ENCODE results near the gene PI4K2A.

DNA sequence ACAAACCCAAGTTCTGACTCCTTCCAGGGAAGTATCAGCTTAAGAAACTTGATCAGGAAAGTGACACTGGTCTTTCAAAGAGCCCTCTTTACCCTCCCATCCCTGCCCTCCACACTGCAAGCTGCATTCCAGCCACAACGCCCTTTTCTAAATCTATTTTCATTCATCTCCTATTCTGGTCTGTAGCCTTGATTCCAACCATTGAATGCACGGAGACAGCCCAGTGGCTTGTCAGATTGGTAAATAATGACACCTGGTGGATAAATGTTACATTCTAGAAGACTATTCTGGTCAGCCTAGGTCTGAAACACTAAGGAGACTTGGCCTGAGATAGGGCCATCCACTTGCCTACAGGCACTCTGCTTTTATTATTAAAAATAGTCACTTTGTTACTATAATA, 28.1 kb upstream of the PI4K2A start:
- peak; percentile 70; the same call in 1 of the 2 replicates for TF ChIP-seq CTCF (tag by site-specific recombination; IDR thresholded peaks at IDR 0.05)
- no peak for TF ChIP-seq ZNF776 (tag by site-specific recombination; IDR thresholded peaks at IDR 0.05; ENCODE audit: borderline replicate concordance)
- TF ChIP-seq ZNF548 (tag by site-specific recombination; IDR thresholded peaks at IDR 0.05) = no peak
- no peak for TF ChIP-seq ZBTB8A (tag by site-specific recombination; IDR thresholded peaks at IDR 0.05)
- no peak for TF ChIP-seq ZNF23 (tag by site-specific recombination; IDR thresholded peaks at IDR 0.05; ENCODE audit: borderline replicate concordance)
- no peak for TF ChIP-seq ZNF76 (tag by site-specific recombination; IDR thresholded peaks at IDR 0.05; ENCODE audit: borderline replicate concordance, low read depth)
- no peak for TF ChIP-seq ZNF777 (tag by site-specific recombination; IDR thresholded peaks at IDR 0.05; ENCODE audit: borderline replicate concordance)
- TF ChIP-seq PBX3 (CRISPR knock-in tag; IDR thresholded peaks at IDR 0.05) = no peak
- no peak for TF ChIP-seq REPIN1 (tag by site-specific recombination; IDR thresholded peaks at IDR 0.05; ENCODE audit: low read depth)
